SK-N-SH treated with all-trans-retinoic acid at 6 μM for 48 hours (cell line): Measurements from ENCODE around the gene KRT74.

Experiments
- ESRRG ChIP-seq: fragments of 250-450 bp; sonication (Bioruptor Pico); IDR thresholded peaks from 2 replicates; pipeline ENCODE4 v1.6.1; 2021; ENCODE audit warnings: mild to moderate bottlenecking
- GLIS3 ChIP-seq: fragments of 250-450 bp; sonication (Bioruptor Pico); IDR thresholded peaks from 2 replicates; pipeline ENCODE4 v1.5.0; 2020; ENCODE audit warnings: mild to moderate bottlenecking, moderate library complexity
- RARB ChIP-seq: fragments of 250-450 bp; sonication (Bioruptor Pico); IDR thresholded peaks from 2 replicates; pipeline ENCODE4 v1.8.0; 2021; ENCODE audit warnings: mild to moderate bottlenecking, moderate library complexity
- SNAI2 ChIP-seq: fragments of 250-450 bp; sonication (Bioruptor Pico); IDR thresholded peaks from 2 replicates; pipeline ENCODE4 v1.5.0; 2020; ENCODE audit warnings: mild to moderate bottlenecking, moderate library complexity
- TCF4 ChIP-seq: fragments of 250-450 bp; sonication (Bioruptor Pico); IDR thresholded peaks from 2 replicates; pipeline ENCODE4 v1.8.0; 2021; ENCODE audit warnings: mild to moderate bottlenecking, moderate library complexity, borderline replicate concordance

GRCh38 chr12:52531566-52532300, 41.9 kb downstream of the KRT74 start:
- TF ChIP-seq SNAI2 (CRISPR knock-in tag) (no peak), GLIS3 (CRISPR knock-in tag) (no peak), ESRRG (no peak), TCF4 (no peak), RARB (CRISPR knock-in tag) (no peak)
